ENCODE measurements around the gene ZNF280D.

ZNF280D gene

GRCh38 chr15:56734013-56734635, 815 bp upstream of the ZNF280D start:
- Histone ChIP-seq H3K27ac (ENCODE audit: insufficient read depth, low read depth, low read length, poor library complexity, severe bottlenecking) (no peak overlapping the region), H3K36me3 (ENCODE audit: control insufficient read depth, insufficient read depth, low read length) (no peaks in the 10 kb centered on the region), H3K27me3 (ENCODE audit: control insufficient read depth, insufficient read depth, low read length, poor library complexity, severe bottlenecking) (no peaks in the 10 kb centered on the region), H3K4me3 (ENCODE audit: insufficient read depth, low read depth, low read length) (no peak overlapping the region), H3K9me3 (ENCODE audit: control insufficient read depth, low read length) (no peaks in the 10 kb centered on the region), H3K4me1 (ENCODE audit: control insufficient read depth, insufficient read depth, low read length) (peaks cover 7% of the 10 kb centered on the region)
- 96% methylated on average over 9 of the region's 9 CpGs for whole genome bisulfite sequencing, 2 experiments

DNA sequence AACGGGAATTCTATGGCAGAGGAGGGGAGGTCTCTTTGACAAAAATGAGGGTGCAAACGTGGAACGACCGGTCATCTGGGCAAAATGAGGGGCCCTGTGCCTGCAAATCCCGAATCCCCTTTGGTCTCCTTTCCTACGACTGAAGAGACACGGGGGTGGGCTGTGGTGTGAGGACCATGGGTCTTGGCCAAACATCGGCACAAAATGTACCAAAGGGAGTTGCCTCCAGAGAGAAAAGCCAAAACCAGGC, 498 bp downstream of the ZNF280D start:
- no peaks in the 10 kb centered on the region for H3K9me3 ChIP-seq (ENCODE audit: control insufficient read depth, low read length)
- H3K4me3 ChIP-seq (ENCODE audit: insufficient read depth, low read depth, low read length), result peak overlapping the region; percentile 45
- no peaks in the 10 kb centered on the region for H3K36me3 ChIP-seq (ENCODE audit: control insufficient read depth, insufficient read depth, low read length)
- peaks cover 7% of the 10 kb centered on the region for H3K4me1 ChIP-seq (ENCODE audit: control insufficient read depth, insufficient read depth, low read length)
- peak overlapping the region; percentile 88 for H3K27ac ChIP-seq (ENCODE audit: insufficient read depth, low read depth, low read length, poor library complexity, severe bottlenecking)
- no peaks in the 10 kb centered on the region for H3K27me3 ChIP-seq (ENCODE audit: control insufficient read depth, insufficient read depth, low read length, poor library complexity, severe bottlenecking)
- 46 to 48% methylated on average over 8 of the region's 8 CpGs for WGBS, 2 experiments

- 45 to 48% methylated on average over 12 of the region's 12 CpGs for WGBS, 2 experiments
- H3K36me3 ChIP-seq (ENCODE audit: control insufficient read depth, insufficient read depth, low read length), result no peaks in the 10 kb centered on the region
- H3K27ac ChIP-seq (ENCODE audit: insufficient read depth, low read depth, low read length, poor library complexity, severe bottlenecking), result peak overlapping the region; percentile 88
- H3K4me1 ChIP-seq (ENCODE audit: control insufficient read depth, insufficient read depth, low read length), result peaks cover 7% of the 10 kb centered on the region
- peak overlapping the region; percentile 45 for H3K4me3 ChIP-seq (ENCODE audit: insufficient read depth, low read depth, low read length)
- H3K9me3 ChIP-seq (ENCODE audit: control insufficient read depth, low read length), result no peaks in the 10 kb centered on the region
- H3K27me3 ChIP-seq (ENCODE audit: control insufficient read depth, insufficient read depth, low read length, poor library complexity, severe bottlenecking), result no peaks in the 10 kb centered on the region
Observed at GRCh38 chr15:56732135-56732885, 999 bp downstream of the ZNF280D start.

- Histone ChIP-seq H3K4me3 (ENCODE audit: insufficient read depth, low read depth, low read length) (no peak overlapping the region), H3K9me3 (ENCODE audit: control insufficient read depth, low read length) (no peaks in the 10 kb centered on the region), H3K36me3 (ENCODE audit: control insufficient read depth, insufficient read depth, low read length) (no peaks in the 10 kb centered on the region), H3K27me3 (ENCODE audit: control insufficient read depth, insufficient read depth, low read length, poor library complexity, severe bottlenecking) (no peaks in the 10 kb centered on the region), H3K4me1 (ENCODE audit: control insufficient read depth, insufficient read depth, low read length) (peaks cover 7% of the 10 kb centered on the region), H3K27ac (ENCODE audit: insufficient read depth, low read depth, low read length, poor library complexity, severe bottlenecking) (no peak overlapping the region)
- 94 to 97% methylated on average over 7 to 8 of the region's 8 CpGs for WGBS, 2 experiments
Observed at GRCh38 chr15:56731548-56731947, 1.8 kb downstream of the ZNF280D start.

DNA sequence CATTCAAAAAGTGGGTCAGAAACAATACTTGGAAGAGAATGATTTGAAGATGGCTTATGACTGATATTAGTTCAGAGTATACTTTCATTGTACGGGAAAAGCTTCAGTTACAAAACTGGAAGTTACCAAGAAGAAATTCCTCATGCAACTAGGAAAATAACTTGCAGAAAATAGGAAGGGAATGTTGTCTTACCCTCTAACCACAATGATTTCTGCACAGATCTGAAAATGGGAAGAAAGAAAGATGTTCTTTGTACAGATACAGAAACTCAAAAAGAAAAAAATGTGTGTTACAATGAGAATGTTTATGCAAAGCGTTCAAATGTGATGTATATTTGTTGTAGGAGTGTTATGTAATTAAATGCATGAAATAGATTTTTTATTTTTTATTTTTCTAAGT, 3.7 kb downstream of the ZNF280D start:
- Histone ChIP-seq H3K36me3 (ENCODE audit: control insufficient read depth, insufficient read depth, low read length) (no peaks in the 10 kb centered on the region), H3K4me1 (ENCODE audit: control insufficient read depth, insufficient read depth, low read length) (peaks cover 7% of the 10 kb centered on the region), H3K27ac (ENCODE audit: insufficient read depth, low read depth, low read length, poor library complexity, severe bottlenecking) (no peak overlapping the region), H3K9me3 (ENCODE audit: control insufficient read depth, low read length) (no peaks in the 10 kb centered on the region), H3K27me3 (ENCODE audit: control insufficient read depth, insufficient read depth, low read length, poor library complexity, severe bottlenecking) (no peaks in the 10 kb centered on the region), H3K4me3 (ENCODE audit: insufficient read depth, low read depth, low read length) (no peak overlapping the region)
- 97 to 100% methylated on average over 2 of the region's 2 CpGs for WGBS, 2 experiments

DNA sequence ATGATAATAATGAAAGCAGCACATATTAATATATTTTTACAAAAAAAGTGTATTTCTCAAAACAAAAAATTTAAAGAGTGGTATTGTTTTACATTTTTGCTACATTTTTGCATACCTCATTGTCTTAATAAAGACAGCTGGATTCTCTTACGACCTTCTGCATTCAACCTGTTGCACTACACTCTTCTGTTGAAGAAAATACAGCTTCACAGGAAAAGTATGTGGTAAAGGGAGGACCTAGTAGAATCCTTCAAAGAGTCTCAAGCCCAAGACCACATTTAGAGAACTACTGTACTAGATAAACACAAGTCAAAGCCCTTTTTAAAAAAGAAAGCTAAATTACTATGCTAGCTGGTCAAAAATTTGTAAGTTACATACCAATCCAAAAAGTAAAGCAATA, 7.9 kb downstream of the ZNF280D start:
- no peaks in the 10 kb centered on the region for H3K36me3 ChIP-seq (ENCODE audit: control insufficient read depth, insufficient read depth, low read length)
- WGBS, 2 experiments, result 100% methylated on average over 1 of the region's 1 CpG; no CpG with 5 or more reads in 1 of the 2 experiments
- no peaks in the 10 kb centered on the region for H3K27me3 ChIP-seq (ENCODE audit: control insufficient read depth, insufficient read depth, low read length, poor library complexity, severe bottlenecking)
- H3K9me3 ChIP-seq (ENCODE audit: control insufficient read depth, low read length), result no peaks in the 10 kb centered on the region
- H3K27ac ChIP-seq (ENCODE audit: insufficient read depth, low read depth, low read length, poor library complexity, severe bottlenecking), result no peak overlapping the region
- no peak overlapping the region for H3K4me3 ChIP-seq (ENCODE audit: insufficient read depth, low read depth, low read length)
- no peaks in the 10 kb centered on the region for H3K4me1 ChIP-seq (ENCODE audit: control insufficient read depth, insufficient read depth, low read length)

- no peak overlapping the region for H3K4me3 ChIP-seq (ENCODE audit: insufficient read depth, low read depth, low read length)
- WGBS, 2 experiments, result 76 to 97% methylated on average over 2 to 3 of the region's 3 CpGs
- H3K4me1 ChIP-seq (ENCODE audit: control insufficient read depth, insufficient read depth, low read length), result no peaks in the 10 kb centered on the region
- no peaks in the 10 kb centered on the region for H3K27me3 ChIP-seq (ENCODE audit: control insufficient read depth, insufficient read depth, low read length, poor library complexity, severe bottlenecking)
- no peaks in the 10 kb centered on the region for H3K9me3 ChIP-seq (ENCODE audit: control insufficient read depth, low read length)
- no peaks in the 10 kb centered on the region for H3K36me3 ChIP-seq (ENCODE audit: control insufficient read depth, insufficient read depth, low read length)
- no peak overlapping the region for H3K27ac ChIP-seq (ENCODE audit: insufficient read depth, low read depth, low read length, poor library complexity, severe bottlenecking)
Observed at GRCh38 chr15:56724232-56724631, 9.1 kb downstream of the ZNF280D start.

GRCh38 chr15:56723787-56724186, 9.5 kb downstream of the ZNF280D start:
- no peaks in the 10 kb centered on the region for H3K4me1 ChIP-seq (ENCODE audit: control insufficient read depth, insufficient read depth, low read length)
- H3K9me3 ChIP-seq (ENCODE audit: control insufficient read depth, low read length), result no peaks in the 10 kb centered on the region

GRCh38 chr15:56719774-56720555, 13.3 kb downstream of the ZNF280D start:
- 90 to 91% methylated on average over 3 of the region's 3 CpGs for WGBS, 2 experiments
- H3K27me3 ChIP-seq (ENCODE audit: control insufficient read depth, insufficient read depth, low read length, poor library complexity, severe bottlenecking), result no peaks in the 10 kb centered on the region
- H3K27ac ChIP-seq (ENCODE audit: insufficient read depth, low read depth, low read length, poor library complexity, severe bottlenecking), result no peak overlapping the region
- no peaks in the 10 kb centered on the region for H3K9me3 ChIP-seq (ENCODE audit: control insufficient read depth, low read length)
- H3K36me3 ChIP-seq (ENCODE audit: control insufficient read depth, insufficient read depth, low read length), result no peaks in the 10 kb centered on the region
- no peaks in the 10 kb centered on the region for H3K4me1 ChIP-seq (ENCODE audit: control insufficient read depth, insufficient read depth, low read length)
- no peak overlapping the region for H3K4me3 ChIP-seq (ENCODE audit: insufficient read depth, low read depth, low read length)

More at GRCh38 chr15:56723787-56724186, 9.5 kb downstream of the ZNF280D start:
- Histone ChIP-seq H3K36me3 (ENCODE audit: control insufficient read depth, insufficient read depth, low read length) (no peaks in the 10 kb centered on the region), H3K27ac (ENCODE audit: insufficient read depth, low read depth, low read length, poor library complexity, severe bottlenecking) (no peak overlapping the region), H3K27me3 (ENCODE audit: control insufficient read depth, insufficient read depth, low read length, poor library complexity, severe bottlenecking) (no peaks in the 10 kb centered on the region), H3K4me3 (ENCODE audit: insufficient read depth, low read depth, low read length) (no peak overlapping the region)
- WGBS, 2 experiments, result 89 to 93% methylated on average over 4 of the region's 4 CpGs

- Histone ChIP-seq H3K27me3 (ENCODE audit: control insufficient read depth, insufficient read depth, low read length, poor library complexity, severe bottlenecking) (no peaks in the 10 kb centered on the region), H3K4me3 (ENCODE audit: insufficient read depth, low read depth, low read length) (no peak overlapping the region), H3K4me1 (ENCODE audit: control insufficient read depth, insufficient read depth, low read length) (no peaks in the 10 kb centered on the region), H3K36me3 (ENCODE audit: control insufficient read depth, insufficient read depth, low read length) (no peaks in the 10 kb centered on the region), H3K27ac (ENCODE audit: insufficient read depth, low read depth, low read length, poor library complexity, severe bottlenecking) (no peak overlapping the region), H3K9me3 (ENCODE audit: control insufficient read depth, low read length) (no peaks in the 10 kb centered on the region)
- 76 to 91% methylated on average over 3 to 4 of the region's 4 CpGs for WGBS, 2 experiments
Observed at GRCh38 chr15:56719021-56719612, 14.2 kb downstream of the ZNF280D start.
